Measurements from ENCODE around the gene RAX. TPM values are rescaled to one million over a fixed set of nuclear protein-coding genes. Genes with fewer than 3 reads are reported as not detected.

RAX gene
- total RNA-seq, 4 donors from 2014 or later: not detected

- no peak for TF ChIP-seq POLR2A (IDR thresholded peaks at IDR 0.05)
- TF ChIP-seq, protein P1, sequence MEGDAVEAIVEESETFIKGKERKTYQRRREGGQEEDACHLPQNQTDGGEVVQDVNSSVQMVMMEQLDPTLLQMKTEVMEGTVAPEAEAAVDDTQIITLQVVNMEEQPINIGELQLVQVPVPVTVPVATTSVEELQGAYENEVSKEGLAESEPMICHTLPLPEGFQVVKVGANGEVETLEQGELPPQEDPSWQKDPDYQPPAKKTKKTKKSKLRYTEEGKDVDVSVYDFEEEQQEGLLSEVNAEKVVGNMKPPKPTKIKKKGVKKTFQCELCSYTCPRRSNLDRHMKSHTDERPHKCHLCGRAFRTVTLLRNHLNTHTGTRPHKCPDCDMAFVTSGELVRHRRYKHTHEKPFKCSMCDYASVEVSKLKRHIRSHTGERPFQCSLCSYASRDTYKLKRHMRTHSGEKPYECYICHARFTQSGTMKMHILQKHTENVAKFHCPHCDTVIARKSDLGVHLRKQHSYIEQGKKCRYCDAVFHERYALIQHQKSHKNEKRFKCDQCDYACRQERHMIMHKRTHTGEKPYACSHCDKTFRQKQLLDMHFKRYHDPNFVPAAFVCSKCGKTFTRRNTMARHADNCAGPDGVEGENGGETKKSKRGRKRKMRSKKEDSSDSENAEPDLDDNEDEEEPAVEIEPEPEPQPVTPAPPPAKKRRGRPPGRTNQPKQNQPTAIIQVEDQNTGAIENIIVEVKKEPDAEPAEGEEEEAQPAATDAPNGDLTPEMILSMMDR (IDR thresholded peaks at IDR 0.05): no peak
- Histone ChIP-seq H3K27ac (no peak overlapping the region), H3K27me3 (peaks cover 0 to 15% of the 10 kb centered on the region in 2 donors), H3K4me3 (no peak overlapping the region), H3K9me3 (no peaks in the 10 kb centered on the region), H3K36me3 (no peaks in the 10 kb centered on the region), H3K4me1 (no peaks in the 10 kb centered on the region)
- DNase-seq: no peak
These were observed 5.9 kb upstream of the RAX start for GRCh38 chr18:59279193-59279592.

GRCh38 chr18:59278793-59279192, 5.5 kb upstream of the RAX start:
- Histone ChIP-seq H3K4me1 (peaks cover 0 to 4% (median 0%) of the 10 kb centered on the region in 4 donors), H3K9me3 (no peaks in the 10 kb centered on the region), H3K27me3 (peaks cover 0 to 19% of the 10 kb centered on the region in 2 donors), H3K4me3 (no peak overlapping the region), H3K27ac (no peak overlapping the region), H3K36me3 (no peaks in the 10 kb centered on the region)
- no peak for TF ChIP-seq POLR2A (IDR thresholded peaks at IDR 0.05)
- TF ChIP-seq, protein P1 (IDR thresholded peaks at IDR 0.05): no peak
- no peak for DNase-seq

GRCh38 chr18:59276047-59276446, 2.8 kb upstream of the RAX start:
- DNase-seq: no peak
- Histone ChIP-seq H3K27me3 (peaks cover 0 to 40% of the 10 kb centered on the region in 2 donors), H3K4me1 (peaks cover 0 to 22% (median 7%) of the 10 kb centered on the region in 4 donors), H3K9me3 (peaks cover 0 to 4% (median 0%) of the 10 kb centered on the region in 4 donors), H3K4me3 (no peak overlapping the region), H3K27ac (no peak overlapping the region), H3K36me3 (no peaks in the 10 kb centered on the region)
- TF ChIP-seq POLR2A (IDR thresholded peaks at IDR 0.05): no peak
- TF ChIP-seq, protein P1 (IDR thresholded peaks at IDR 0.05): no peak

- no peak overlapping the region for H3K4me3 ChIP-seq
- no peak for TF ChIP-seq POLR2A (IDR thresholded peaks at IDR 0.05)
- TF ChIP-seq, protein P1 (IDR thresholded peaks at IDR 0.05): no peak
- H3K4me1 ChIP-seq: peaks cover 0 to 22% (median 7%) of the 10 kb centered on the region in 4 donors
- DNase-seq: no peak
- no peaks in the 10 kb centered on the region for H3K36me3 ChIP-seq
- peaks cover 0 to 41% of the 10 kb centered on the region in 2 donors for H3K27me3 ChIP-seq
- peaks cover 0 to 4% (median 0%) of the 10 kb centered on the region in 4 donors for H3K9me3 ChIP-seq
- H3K27ac ChIP-seq: no peak overlapping the region
These were observed 2.2 kb upstream of the RAX start for GRCh38 chr18:59275406-59275949.

- H3K36me3 ChIP-seq: no peaks in the 10 kb centered on the region
- no peak for DNase-seq
- H3K4me3 ChIP-seq: no peak overlapping the region
- H3K9me3 ChIP-seq: peaks cover 0 to 4% (median 0%) of the 10 kb centered on the region in 4 donors
- peaks cover 0 to 51% of the 10 kb centered on the region in 2 donors for H3K27me3 ChIP-seq
- H3K4me1 ChIP-seq: peaks cover 0 to 22% (median 8%) of the 10 kb centered on the region in 4 donors
- H3K27ac ChIP-seq: no peak overlapping the region
- TF ChIP-seq, protein P1 (IDR thresholded peaks at IDR 0.05): no peak
- TF ChIP-seq POLR2A (IDR thresholded peaks at IDR 0.05): no peak
These were observed 1.3 kb upstream of the RAX start for GRCh38 chr18:59274533-59274928.

Measured in Peyer's patch (tissue), 4 donors.